GM12872 (cell line): ENCODE data around the gene ARHGEF17.

Experiments used
- TF ChIP-seq, protein P1 (sequence below): IDR thresholded peaks from 3 replicates; pipeline ENCODE4 v1.5.1; 2011; ENCODE audit warnings: low read depth, mild to moderate bottlenecking, low read length, moderate library complexity; ENCODE audit not compliant: insufficient read depth

Gene ARHGEF17

GRCh38 chr11:73297231-73297590 lies 10.9 kb upstream of the ARHGEF17 start:
- TF ChIP-seq, protein P1, sequence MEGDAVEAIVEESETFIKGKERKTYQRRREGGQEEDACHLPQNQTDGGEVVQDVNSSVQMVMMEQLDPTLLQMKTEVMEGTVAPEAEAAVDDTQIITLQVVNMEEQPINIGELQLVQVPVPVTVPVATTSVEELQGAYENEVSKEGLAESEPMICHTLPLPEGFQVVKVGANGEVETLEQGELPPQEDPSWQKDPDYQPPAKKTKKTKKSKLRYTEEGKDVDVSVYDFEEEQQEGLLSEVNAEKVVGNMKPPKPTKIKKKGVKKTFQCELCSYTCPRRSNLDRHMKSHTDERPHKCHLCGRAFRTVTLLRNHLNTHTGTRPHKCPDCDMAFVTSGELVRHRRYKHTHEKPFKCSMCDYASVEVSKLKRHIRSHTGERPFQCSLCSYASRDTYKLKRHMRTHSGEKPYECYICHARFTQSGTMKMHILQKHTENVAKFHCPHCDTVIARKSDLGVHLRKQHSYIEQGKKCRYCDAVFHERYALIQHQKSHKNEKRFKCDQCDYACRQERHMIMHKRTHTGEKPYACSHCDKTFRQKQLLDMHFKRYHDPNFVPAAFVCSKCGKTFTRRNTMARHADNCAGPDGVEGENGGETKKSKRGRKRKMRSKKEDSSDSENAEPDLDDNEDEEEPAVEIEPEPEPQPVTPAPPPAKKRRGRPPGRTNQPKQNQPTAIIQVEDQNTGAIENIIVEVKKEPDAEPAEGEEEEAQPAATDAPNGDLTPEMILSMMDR: no peak

- TF ChIP-seq, protein P1: no peak
Measured at GRCh38 chr11:73297702-73298101, 10.4 kb upstream of the ARHGEF17 start.

GRCh38 chr11:73298233-73298632 lies 9.8 kb upstream of the ARHGEF17 start:
- TF ChIP-seq, protein P1: no peak

DNA sequence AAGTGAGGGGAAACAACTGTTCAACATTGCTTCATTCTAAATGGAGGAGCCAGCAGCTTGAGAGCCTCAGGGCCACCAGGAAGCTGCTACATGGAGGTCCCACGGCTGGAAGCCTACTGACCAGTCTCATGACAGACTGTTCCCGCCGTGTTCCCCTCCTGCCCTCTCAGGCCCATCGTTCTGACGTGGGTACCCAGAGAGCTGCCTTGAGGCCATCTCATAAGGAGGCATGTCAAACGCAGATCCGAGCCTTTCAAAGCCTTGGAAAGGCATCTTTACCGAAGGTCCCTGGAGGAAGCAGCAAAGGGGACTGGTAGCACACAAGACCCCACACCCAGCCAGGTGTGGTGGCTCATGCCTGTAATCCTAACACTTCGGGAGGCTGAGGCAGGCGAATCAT lies 8.3 kb upstream of the ARHGEF17 start:
- TF ChIP-seq, protein P1: no peak

- TF ChIP-seq, protein P1: 0 out of 3 replicates have a peak, but pooled peaks have one; percentile 14
Measured at GRCh38 chr11:73306069-73306841, 1.8 kb upstream of the ARHGEF17 start.

DNA sequence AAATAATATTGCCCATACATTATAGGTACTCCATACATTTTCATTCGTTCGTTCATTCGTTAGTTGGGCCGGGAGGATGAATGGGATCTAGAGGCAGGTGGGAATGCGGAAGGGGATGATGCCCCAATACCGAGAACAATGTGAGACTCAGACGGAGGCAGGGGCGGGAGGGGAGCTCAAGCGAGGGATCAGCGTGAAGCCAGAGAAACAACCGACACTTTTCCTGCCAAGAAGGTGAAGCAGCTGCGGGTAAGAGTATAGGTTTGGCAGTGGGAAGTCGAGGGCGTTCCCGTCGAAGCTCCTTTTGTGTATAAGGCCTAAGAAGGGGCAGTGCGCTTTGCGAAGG lies 1.1 kb upstream of the ARHGEF17 start:
- TF ChIP-seq, protein P1: no peak

GRCh38 chr11:73307323-73308002 lies 613 bp upstream of the ARHGEF17 start:
- TF ChIP-seq, protein P1: peak; percentile 80
